A673 (cell line): ENCODE data around the gene IGLL5.

ENCODE experiments used
- CTCF ChIP-seq: fragments of 300-800, 200-600 bp; sonication (generic); conservative IDR thresholded peaks from 2 replicates; pipeline ENCODE4 v1.5.1; 2017; ENCODE audit warnings: low read depth, mild to moderate bottlenecking, antibody characterized with exemption, low read length, moderate library complexity, mixed read lengths
- EZH2 ChIP-seq: fragments of 200-600 bp; sonication (generic); IDR thresholded peaks from 2 replicates; pipeline ENCODE4 v1.6.1; 2017; ENCODE audit warnings: borderline replicate concordance, low read depth, mild to moderate bottlenecking, mixed read lengths, antibody characterized with exemption, low read length; ENCODE audit not compliant: poor library complexity, severe bottlenecking

GRCh38 chr22:22855085-22855484 is 32.5 kb upstream of the IGLL5 start:
- TF ChIP-seq CTCF (no peak), EZH2 (no peak)
